Activated naive CD8-positive, alpha-beta T cell treated with anti-CD3 and anti-CD28 coated beads for 36 hours (primary cell): ENCODE data around the gene LRRTM4. TPM values are rescaled to one million over a fixed set of nuclear protein-coding genes. Genes with fewer than 3 reads are reported as not detected.

ENCODE experiments used
- DNase-seq: peaks from one replicate; pipeline ENCODE4 v3.0.0; 2021
- H3K27ac Mint-ChIP-seq: one replicate; pipeline ENCODE4 v1.8.0; 2022; ENCODE audit warnings: mild to moderate bottlenecking, moderate library complexity, mixed read lengths
- H3K27me3 Mint-ChIP-seq: one replicate; pipeline ENCODE4 v1.8.0; 2022; ENCODE audit warnings: mild to moderate bottlenecking, mixed read lengths
- H3K36me3 Mint-ChIP-seq: one replicate; pipeline ENCODE4 v1.8.0; 2021; ENCODE audit warnings: mild to moderate bottlenecking, mixed read lengths
- H3K4me1 Mint-ChIP-seq: one replicate; pipeline ENCODE4 v1.8.0; 2021; ENCODE audit warnings: mixed read lengths
- H3K4me3 Mint-ChIP-seq: one replicate; pipeline ENCODE4 v1.8.0; 2022; ENCODE audit warnings: mild to moderate bottlenecking, moderate library complexity, mixed read lengths
- H3K9me3 Mint-ChIP-seq: one replicate; pipeline ENCODE4 v1.8.0; 2022; ENCODE audit warnings: mixed read lengths
- total RNA-seq, 2 experiments: library from RNA; stranded (reverse); gene quantifications; one replicate each; pipeline ENCODE4 v1.2.3, GENCODE V29; 2021

LRRTM4 gene
- total RNA-seq, 2 experiments from 2014 or later: not detected

DNA sequence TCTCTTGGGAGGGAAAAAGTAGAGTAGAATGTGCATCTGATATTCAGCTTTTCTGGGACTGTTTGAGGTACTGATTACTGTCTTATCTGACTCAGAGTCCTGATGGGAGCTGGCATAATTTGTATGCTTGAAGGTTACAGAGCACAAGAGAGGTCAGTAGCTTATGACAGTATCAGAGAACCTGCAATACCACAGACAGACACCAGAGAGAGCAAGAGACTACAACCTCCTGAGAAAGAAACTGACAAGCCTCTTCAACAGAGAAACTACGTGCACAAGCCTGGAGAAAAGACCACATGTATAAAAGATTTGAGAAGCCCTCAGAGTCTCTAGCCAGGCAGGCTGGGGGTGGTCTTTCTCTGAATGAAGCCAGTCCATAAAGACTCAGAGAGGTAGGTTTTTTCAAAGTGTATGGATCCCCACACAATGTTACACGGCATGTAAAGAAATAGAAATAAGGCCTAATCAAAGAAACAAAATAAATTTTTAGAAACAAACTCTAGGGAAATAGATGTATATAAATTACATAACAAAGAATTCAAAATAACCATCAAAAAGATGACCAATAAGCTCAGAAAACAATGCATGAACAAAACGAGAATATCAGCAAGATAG, 568.3 kb downstream of the LRRTM4 start:
- H3K27me3 Mint-ChIP-seq: no peaks in the 10 kb centered on the region
- no peak overlapping the region for H3K27ac Mint-ChIP-seq
- DNase-seq: no peak

DNA sequence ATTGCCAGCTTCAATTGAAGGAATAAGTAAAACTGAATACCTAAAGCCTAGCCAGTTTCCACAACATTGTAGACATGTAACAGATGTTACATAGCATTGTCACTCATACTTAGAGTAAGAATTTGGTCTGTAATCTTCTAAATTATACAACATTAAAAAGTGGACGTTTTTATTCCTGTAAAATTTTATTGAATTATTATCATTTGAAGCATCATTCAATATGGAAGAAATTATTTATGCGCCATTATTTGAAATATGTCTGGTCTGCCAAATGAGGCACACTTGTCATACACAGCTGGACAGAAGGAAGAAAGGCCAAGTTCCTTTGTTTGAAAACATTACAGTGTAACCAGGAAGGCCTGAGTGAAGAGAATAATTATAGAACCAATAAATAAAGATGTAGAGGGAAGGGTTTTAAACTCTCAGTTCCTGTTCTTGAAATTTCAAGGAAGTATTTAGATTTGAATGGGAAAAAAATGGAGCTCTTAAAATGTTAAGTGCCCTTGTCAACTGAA, 575.5 kb downstream of the LRRTM4 start:
- H3K4me1 Mint-ChIP-seq: no peaks in the 10 kb centered on the region
- H3K4me3 Mint-ChIP-seq: no peak overlapping the region
- DNase-seq: no peak
- no peaks in the 10 kb centered on the region for H3K27me3 Mint-ChIP-seq
- no peaks in the 10 kb centered on the region for H3K36me3 Mint-ChIP-seq
- peaks cover 3% of the 10 kb centered on the region for H3K9me3 Mint-ChIP-seq
- H3K27ac Mint-ChIP-seq: no peak overlapping the region

More for the DNA sequence above, 568.3 kb downstream of the LRRTM4 start:
- Mint-ChIP-seq H3K4me3 (no peak overlapping the region), H3K4me1 (no peaks in the 10 kb centered on the region), H3K36me3 (no peaks in the 10 kb centered on the region), H3K9me3 (peaks cover 7% of the 10 kb centered on the region)

DNA sequence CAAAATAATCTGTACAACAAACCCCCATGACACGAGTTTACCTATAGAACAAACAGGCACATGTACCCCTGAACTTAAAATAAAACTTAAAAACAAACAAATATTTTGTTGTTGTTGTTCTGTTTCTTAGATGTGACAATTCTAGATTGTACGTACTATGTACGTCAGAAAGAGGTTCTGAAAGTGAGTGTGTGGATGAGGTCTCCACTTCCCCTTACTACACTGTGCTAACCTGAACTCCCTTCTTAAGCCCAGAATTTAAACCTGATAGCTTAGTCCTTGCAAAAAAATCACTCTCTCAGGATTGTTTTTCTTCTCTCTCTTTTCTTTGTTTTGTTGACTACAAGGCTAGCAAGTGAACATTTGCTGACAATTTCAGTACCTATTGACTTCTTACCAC, 581.6 kb downstream of the LRRTM4 start:
- H3K4me1 Mint-ChIP-seq: no peaks in the 10 kb centered on the region
- no peak overlapping the region for H3K27ac Mint-ChIP-seq
- H3K9me3 Mint-ChIP-seq: peaks cover 5% of the 10 kb centered on the region
- DNase-seq: no peak
- H3K27me3 Mint-ChIP-seq: no peaks in the 10 kb centered on the region
- no peak overlapping the region for H3K4me3 Mint-ChIP-seq
- H3K36me3 Mint-ChIP-seq: no peaks in the 10 kb centered on the region

DNA sequence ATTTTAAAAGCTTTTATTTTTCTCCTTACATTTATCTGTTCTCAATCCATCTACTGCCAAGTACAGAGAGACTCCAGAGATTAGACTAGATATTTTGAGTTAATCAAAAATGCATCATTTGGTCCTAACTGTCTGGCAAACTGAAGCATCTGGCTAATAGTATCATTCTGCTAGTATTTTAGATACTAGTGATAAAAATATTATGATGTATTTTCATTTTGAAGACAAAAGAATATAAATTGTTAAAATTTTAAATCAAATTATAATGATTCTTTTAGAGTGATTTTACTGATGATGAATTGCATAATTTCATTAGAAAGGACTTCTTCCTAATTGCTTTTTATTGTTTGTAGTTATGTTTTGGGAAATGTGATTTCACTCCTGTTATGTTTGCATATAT, 584.0 kb downstream of the LRRTM4 start:
- Mint-ChIP-seq H3K27me3 (no peaks in the 10 kb centered on the region), H3K36me3 (no peaks in the 10 kb centered on the region), H3K27ac (no peak overlapping the region), H3K4me3 (no peak overlapping the region), H3K9me3 (peaks cover 3% of the 10 kb centered on the region), H3K4me1 (no peaks in the 10 kb centered on the region)
- no peak for DNase-seq

DNA sequence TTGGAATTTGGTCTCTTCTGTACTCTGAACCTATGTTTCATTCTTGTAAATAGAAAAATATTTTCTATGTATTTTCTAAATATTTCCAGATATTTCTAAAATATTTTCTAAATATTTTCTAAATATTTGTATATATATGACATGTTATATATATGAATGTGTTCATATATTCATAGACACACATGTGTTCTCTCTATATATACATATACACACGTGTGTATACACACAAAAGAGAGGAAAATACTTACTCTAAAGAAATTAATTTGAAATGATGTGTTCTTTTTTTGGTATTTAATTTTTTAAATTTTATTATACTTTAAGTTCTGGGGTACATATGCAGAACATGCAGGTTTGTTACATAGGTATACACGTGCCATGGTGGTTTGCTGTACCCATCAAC, 589.6 kb downstream of the LRRTM4 start:
- DNase-seq: no peak
- no peaks in the 10 kb centered on the region for H3K36me3 Mint-ChIP-seq
- H3K9me3 Mint-ChIP-seq: peaks cover 4% of the 10 kb centered on the region
- H3K27me3 Mint-ChIP-seq: no peaks in the 10 kb centered on the region
- no peak overlapping the region for H3K27ac Mint-ChIP-seq
- no peak overlapping the region for H3K4me3 Mint-ChIP-seq
- no peaks in the 10 kb centered on the region for H3K4me1 Mint-ChIP-seq

DNA sequence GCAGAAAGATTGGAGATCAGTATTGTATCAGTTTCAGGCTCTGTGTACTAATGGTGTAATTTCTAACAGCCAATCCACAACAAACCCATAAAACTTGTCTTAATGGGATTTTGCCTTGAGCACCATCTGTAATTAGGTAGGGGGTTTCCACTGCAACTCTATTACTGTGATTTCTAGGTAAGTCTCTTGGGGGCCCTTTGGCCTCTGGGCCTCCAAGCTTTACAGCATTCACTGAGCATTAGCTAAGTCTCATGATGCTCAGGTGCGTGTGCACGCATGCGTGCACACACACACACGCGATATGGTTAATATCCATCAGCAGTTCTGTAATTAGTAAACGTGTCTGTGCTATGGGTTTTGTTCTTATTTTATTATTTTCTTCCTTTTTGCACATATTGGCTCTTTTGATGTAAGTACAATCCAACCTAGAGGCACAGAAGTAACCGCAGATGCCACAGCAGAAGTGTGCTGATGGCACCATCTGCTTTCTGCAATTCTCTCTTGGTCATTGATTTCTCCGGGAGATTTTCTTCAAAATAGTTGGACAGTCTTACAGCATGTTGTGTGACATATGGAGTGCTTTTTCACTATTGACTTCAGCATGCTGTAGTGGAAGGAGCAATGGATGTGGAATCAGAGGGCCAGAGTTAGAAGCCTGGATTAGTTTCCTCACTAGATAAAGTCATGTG, 592.0 kb downstream of the LRRTM4 start:
- Mint-ChIP-seq H3K27ac (no peak overlapping the region), H3K27me3 (no peaks in the 10 kb centered on the region), H3K4me1 (no peaks in the 10 kb centered on the region), H3K4me3 (no peak overlapping the region), H3K9me3 (peaks cover 1% of the 10 kb centered on the region), H3K36me3 (no peaks in the 10 kb centered on the region)
- DNase-seq: no peak

DNA sequence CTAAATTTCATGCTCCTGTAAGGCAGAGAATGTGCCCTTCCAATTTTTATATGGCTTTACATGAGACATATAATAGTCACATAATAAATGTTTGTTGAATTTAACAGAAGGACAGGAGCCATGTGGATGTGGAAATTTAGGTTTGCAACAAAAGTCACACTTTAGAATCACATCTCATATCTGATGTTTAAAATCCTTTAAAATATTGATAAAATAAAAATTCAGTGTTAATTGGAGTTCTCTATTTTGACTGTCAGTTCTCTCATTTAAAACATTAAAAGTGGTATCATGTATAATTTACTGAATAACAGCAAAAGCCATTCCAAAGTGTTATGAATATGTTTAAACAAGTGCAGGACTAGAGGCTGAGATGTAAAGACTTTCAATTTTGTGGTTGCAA, 594.1 kb downstream of the LRRTM4 start:
- peaks cover 1% of the 10 kb centered on the region for H3K9me3 Mint-ChIP-seq
- DNase-seq: no peak
- H3K36me3 Mint-ChIP-seq: no peaks in the 10 kb centered on the region
- no peaks in the 10 kb centered on the region for H3K4me1 Mint-ChIP-seq
- no peak overlapping the region for H3K4me3 Mint-ChIP-seq
- no peaks in the 10 kb centered on the region for H3K27me3 Mint-ChIP-seq
- H3K27ac Mint-ChIP-seq: no peak overlapping the region

DNA sequence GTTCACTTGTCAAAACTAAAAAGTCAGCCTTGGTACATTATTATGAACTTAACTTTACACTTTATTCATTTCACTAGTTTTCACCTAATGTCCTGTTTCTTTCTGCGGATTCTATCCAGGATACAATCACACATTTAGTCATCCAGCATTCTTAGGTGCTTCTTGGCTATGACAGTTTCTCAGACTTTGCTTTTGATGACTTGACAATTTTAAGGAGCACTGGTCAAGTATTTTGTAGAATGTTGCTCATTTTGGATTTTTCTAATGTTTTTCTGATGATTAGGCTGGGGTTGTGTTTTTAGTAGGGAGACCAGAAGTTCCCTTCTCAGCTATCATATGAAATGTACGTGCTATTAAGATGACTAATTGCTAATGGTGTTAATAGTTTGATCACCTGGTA, 601.2 kb downstream of the LRRTM4 start:
- Mint-ChIP-seq H3K27me3 (no peaks in the 10 kb centered on the region), H3K27ac (no peak overlapping the region), H3K4me1 (no peaks in the 10 kb centered on the region), H3K9me3 (peaks cover 2% of the 10 kb centered on the region), H3K36me3 (no peaks in the 10 kb centered on the region), H3K4me3 (no peak overlapping the region)
- no peak for DNase-seq

DNA sequence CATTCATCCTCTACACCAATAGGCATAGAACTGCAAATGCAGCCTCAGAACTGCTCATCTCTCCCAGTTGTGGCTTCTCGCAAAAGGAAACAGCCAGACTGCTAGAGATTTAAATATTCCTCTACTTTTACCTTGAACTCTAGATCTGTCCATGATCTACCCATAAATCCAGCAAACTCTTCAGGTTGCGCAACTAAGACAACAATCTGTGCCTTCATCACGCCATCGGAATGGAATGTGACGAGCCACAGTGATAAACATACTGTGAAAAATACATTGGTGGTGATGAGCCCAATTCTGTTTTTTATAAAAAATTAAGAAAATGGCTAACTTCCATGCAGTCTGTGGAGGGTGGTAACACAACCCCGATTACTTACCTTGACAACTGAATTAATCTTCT, 626.7 kb downstream of the LRRTM4 start:
- Mint-ChIP-seq H3K9me3 (peaks cover 10% of the 10 kb centered on the region), H3K27me3 (no peaks in the 10 kb centered on the region), H3K4me1 (no peaks in the 10 kb centered on the region), H3K4me3 (no peak overlapping the region), H3K36me3 (no peaks in the 10 kb centered on the region), H3K27ac (no peak overlapping the region)
- no peak for DNase-seq

DNA sequence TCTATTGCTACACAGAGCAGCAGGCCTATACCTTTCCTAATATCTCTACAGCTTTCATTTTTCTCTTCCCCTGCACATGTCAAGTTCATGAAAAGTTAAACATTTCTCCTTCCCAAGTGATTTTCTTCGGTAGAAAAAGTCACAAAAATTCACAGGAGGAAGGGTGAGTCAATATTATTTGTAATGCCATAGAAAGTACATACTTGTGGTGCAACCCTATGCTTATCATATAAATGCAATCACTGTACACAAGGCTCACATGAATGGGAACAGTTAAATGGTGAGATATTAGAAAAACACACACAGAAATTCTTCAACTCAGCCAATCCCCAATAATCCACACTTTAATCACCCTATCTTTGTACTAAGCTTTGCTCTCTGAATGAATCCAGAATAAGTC, 651.6 kb downstream of the LRRTM4 start:
- H3K4me1 Mint-ChIP-seq: no peaks in the 10 kb centered on the region
- no peaks in the 10 kb centered on the region for H3K27me3 Mint-ChIP-seq
- no peaks in the 10 kb centered on the region for H3K9me3 Mint-ChIP-seq
- H3K27ac Mint-ChIP-seq: no peak overlapping the region
- H3K4me3 Mint-ChIP-seq: no peak overlapping the region
- no peak for DNase-seq
- H3K36me3 Mint-ChIP-seq: no peaks in the 10 kb centered on the region

DNA sequence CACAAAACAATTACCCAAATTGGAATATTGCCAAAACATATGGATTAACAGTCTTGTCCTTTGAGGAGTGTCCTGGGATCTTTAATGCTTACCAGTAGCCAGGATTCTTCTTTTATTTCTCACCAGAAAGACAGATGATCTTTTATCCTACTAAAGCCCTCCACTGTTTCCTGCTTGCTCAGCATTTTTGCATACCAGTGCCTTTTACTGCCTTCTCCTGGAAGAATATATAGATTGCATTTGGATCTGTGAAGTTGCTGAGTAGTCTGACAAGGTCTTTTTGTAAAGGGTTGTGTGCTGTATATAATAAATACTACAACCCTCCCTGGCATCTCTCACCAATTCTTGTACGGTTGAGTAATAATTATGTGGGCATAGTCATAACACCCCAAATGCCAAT, 652.2 kb downstream of the LRRTM4 start:
- no peaks in the 10 kb centered on the region for H3K4me1 Mint-ChIP-seq

DNA sequence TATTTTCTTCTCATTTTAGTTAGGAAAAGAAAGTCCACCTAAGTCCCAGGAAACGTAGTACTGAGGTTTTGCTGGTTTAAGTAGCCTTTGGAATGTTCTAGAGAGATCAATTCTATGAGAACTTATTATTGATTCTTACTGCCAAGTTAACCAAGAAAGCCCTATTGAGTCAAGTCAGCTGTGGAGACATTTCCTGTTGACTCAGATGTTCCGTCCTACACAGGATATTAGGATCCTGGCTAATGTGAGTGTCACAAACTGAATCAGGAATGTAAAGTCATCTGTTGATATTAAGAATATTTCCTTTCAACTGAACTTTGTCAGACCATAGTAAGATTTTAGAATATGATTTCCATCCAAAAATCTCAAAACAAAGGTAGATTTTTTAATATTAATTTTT, 654.3 kb downstream of the LRRTM4 start:
- Mint-ChIP-seq H3K9me3 (no peaks in the 10 kb centered on the region), H3K27me3 (no peaks in the 10 kb centered on the region), H3K27ac (no peak overlapping the region), H3K36me3 (no peaks in the 10 kb centered on the region), H3K4me3 (no peak overlapping the region), H3K4me1 (no peaks in the 10 kb centered on the region)
- no peak for DNase-seq

More for the DNA sequence above, 652.2 kb downstream of the LRRTM4 start:
- H3K27me3 Mint-ChIP-seq: no peaks in the 10 kb centered on the region
- no peak for DNase-seq
- H3K9me3 Mint-ChIP-seq: no peaks in the 10 kb centered on the region
- no peak overlapping the region for H3K27ac Mint-ChIP-seq
- H3K4me3 Mint-ChIP-seq: no peak overlapping the region
- no peaks in the 10 kb centered on the region for H3K36me3 Mint-ChIP-seq

DNA sequence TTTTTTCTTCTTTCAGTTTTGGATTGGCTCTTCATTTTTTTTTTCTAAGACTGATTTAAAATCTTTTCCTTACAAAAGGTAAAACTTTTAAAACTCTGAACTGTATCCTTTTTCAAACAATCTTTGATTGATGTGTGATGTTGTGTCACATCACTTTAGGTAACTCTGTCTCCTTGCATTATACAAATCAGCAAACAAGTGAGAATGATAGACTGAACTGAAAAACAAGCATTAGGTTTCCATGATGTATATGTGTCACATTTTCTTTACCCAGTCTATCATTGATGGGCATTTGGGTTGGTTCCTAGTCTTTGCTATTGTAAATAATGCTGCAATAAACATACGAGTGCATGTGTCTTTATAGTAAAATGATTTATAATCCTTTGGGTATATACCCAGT, 655.7 kb downstream of the LRRTM4 start:
- Mint-ChIP-seq H3K4me1 (no peaks in the 10 kb centered on the region), H3K36me3 (no peaks in the 10 kb centered on the region), H3K9me3 (no peaks in the 10 kb centered on the region), H3K27me3 (no peaks in the 10 kb centered on the region), H3K27ac (no peak overlapping the region), H3K4me3 (no peak overlapping the region)
- DNase-seq: no peak

DNA sequence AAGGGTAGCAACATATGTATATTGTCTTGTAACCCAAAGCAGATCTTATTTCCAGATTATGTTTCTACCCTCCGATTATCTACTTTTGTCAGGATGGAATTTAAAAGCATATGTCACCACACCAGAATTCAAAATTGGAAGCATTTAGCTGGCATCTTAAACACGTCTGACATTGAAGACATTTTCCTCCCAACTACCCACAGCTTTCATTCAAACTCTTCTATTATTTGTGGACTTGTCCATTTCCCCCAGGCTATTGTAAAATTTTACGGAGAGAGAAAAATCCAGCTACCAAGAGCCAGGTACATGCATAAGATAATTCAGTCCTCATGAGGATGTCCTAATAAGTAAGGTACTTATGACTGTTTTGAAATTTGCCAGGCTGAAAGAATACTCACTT, 659.3 kb downstream of the LRRTM4 start:
- no peak for DNase-seq
- Mint-ChIP-seq H3K36me3 (no peaks in the 10 kb centered on the region), H3K4me1 (no peaks in the 10 kb centered on the region), H3K4me3 (no peak overlapping the region), H3K27ac (no peak overlapping the region), H3K9me3 (no peaks in the 10 kb centered on the region), H3K27me3 (no peaks in the 10 kb centered on the region)

DNA sequence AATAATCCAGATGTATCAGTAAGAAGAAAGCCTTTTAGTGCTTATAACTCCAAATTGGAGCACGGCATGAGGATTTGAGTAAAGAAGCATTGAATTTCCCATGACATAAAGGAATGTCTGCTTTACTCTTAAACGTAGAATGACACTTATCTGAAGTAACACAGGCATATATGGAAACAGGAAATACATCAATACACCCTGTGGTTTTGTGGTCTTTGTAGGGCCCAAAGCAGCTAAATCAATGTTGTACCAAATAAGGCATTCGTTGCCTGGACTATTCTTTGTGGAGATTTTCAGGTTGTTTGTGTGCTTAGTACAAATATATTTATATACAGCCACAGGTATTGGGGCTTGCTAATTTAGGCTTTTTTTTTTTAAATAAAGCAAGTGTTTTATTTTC, 660.5 kb downstream of the LRRTM4 start:
- DNase-seq: no peak
- no peaks in the 10 kb centered on the region for H3K36me3 Mint-ChIP-seq
- no peak overlapping the region for H3K27ac Mint-ChIP-seq
- no peaks in the 10 kb centered on the region for H3K27me3 Mint-ChIP-seq
- no peaks in the 10 kb centered on the region for H3K4me1 Mint-ChIP-seq
- no peaks in the 10 kb centered on the region for H3K9me3 Mint-ChIP-seq
- no peak overlapping the region for H3K4me3 Mint-ChIP-seq

DNA sequence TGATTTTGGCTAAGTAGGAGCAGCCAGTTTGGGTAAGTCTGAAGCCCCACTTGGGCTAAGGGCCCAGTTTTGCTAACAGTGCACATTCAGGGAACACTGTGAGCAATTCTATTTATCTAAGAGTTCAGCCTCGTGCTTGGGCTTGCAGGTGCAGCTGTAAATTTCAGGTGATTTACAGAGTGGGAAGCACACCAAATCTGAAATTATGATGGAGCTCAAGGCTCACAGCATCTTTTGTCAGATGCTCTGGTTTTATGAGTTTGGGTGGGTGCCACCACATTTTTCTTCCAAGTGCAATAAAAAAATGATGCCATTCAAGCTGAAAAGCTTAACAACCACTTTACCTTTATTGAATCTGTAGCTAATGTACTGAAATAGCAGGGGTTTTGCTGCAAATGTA, 671.2 kb downstream of the LRRTM4 start:
- H3K27ac Mint-ChIP-seq: no peak overlapping the region
- peaks cover 3% of the 10 kb centered on the region for H3K9me3 Mint-ChIP-seq
- H3K36me3 Mint-ChIP-seq: no peaks in the 10 kb centered on the region
- H3K4me3 Mint-ChIP-seq: no peak overlapping the region
- no peak for DNase-seq
- H3K27me3 Mint-ChIP-seq: no peaks in the 10 kb centered on the region
- no peaks in the 10 kb centered on the region for H3K4me1 Mint-ChIP-seq
